Thyroid gland (tissue), 4 donors: ENCODE results near the gene AOAH.
"Not testable (repeated sequence)": the region's sequence is repeated elsewhere in the genome, so short reads cannot be mapped to it uniquely, and the experiment has no call there.

ENCODE experiments used
- POLR2A ChIP-seq, 2 donors: fragments of 450-650 bp; IDR thresholded peaks; one replicate each; pipeline ENCODE4 v1.6.1; 2017; ENCODE audit warnings: antibody characterized with exemption in 2 of 2, mild to moderate bottlenecking in 2 of 2, moderate library complexity in 1 of 2
- TF ChIP-seq, protein P1 (sequence below), 6 experiments: fragments of 200-600 bp in 3 of 6; fragments of 450-650 bp in 3 of 6; sonication (generic) in 3 of 6; IDR thresholded peaks; one replicate each; pipeline ENCODE4 v1.5.1; 2016 to 2019; ENCODE audit warnings: antibody characterized with exemption in 6 of 6, mild to moderate bottlenecking in 2 of 6, inconsistent platforms in 1 of 6, moderate library complexity in 1 of 6

DNA sequence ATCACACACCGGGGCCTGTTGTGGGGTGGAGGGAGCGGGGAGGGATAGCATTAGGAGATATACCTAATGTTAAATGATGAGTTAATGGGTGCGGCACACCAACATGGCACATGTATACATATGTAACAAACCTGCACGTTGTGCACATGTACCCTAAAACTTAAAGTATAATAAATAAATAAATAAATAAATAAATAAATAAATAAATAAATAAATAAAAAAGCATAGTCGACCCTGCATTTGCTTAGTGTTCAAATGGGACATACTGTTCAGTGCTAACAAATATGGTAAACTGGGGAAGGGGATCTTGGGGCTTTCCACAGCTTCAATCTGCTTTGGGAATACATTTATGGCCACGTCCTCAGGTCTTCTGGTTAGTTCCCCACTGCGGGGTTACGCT, 7.5 kb downstream of the AOAH start:
- TF ChIP-seq, protein P1, sequence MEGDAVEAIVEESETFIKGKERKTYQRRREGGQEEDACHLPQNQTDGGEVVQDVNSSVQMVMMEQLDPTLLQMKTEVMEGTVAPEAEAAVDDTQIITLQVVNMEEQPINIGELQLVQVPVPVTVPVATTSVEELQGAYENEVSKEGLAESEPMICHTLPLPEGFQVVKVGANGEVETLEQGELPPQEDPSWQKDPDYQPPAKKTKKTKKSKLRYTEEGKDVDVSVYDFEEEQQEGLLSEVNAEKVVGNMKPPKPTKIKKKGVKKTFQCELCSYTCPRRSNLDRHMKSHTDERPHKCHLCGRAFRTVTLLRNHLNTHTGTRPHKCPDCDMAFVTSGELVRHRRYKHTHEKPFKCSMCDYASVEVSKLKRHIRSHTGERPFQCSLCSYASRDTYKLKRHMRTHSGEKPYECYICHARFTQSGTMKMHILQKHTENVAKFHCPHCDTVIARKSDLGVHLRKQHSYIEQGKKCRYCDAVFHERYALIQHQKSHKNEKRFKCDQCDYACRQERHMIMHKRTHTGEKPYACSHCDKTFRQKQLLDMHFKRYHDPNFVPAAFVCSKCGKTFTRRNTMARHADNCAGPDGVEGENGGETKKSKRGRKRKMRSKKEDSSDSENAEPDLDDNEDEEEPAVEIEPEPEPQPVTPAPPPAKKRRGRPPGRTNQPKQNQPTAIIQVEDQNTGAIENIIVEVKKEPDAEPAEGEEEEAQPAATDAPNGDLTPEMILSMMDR (IDR thresholded peaks at IDR 0.05), result not testable (repeated sequence)
- not testable (repeated sequence) for TF ChIP-seq POLR2A (IDR thresholded peaks at IDR 0.05)
